CD4-positive, alpha-beta T cell treated with Interferon alpha-2 for 1 hour (primary cell): ENCODE data around the gene LATS2.

Source experiments
- DNase-seq, 2 donors: peaks; one replicate each; pipeline ENCODE4 v3.0.0-alpha.2; 2020 to 2022

The LATS2 gene

DNA sequence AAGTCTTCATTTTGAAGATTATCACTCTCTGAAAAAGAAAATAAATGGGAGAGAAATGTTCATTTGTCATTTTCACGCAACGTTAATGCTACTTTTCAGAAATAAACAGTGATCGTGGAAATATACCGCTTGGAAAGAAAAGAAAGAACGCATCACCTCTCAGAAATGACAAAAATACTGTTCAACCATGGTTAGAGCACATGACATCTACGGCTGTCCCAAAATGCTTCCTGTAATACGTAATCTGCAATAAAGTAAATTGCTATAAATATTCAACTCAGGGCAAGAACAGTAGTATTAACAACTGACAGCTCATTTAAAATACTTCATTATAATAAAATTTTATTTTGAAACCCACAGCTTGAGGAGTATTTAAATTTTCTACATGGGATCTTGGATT is 15.2 kb downstream of the LATS2 start:
- DNase-seq, result no peak

GRCh38 chr13:21045100-21045499 is 16.3 kb downstream of the LATS2 start:
- no peak for DNase-seq

GRCh38 chr13:21043898-21044297 is 17.5 kb downstream of the LATS2 start:
- DNase-seq, result no peak

DNA sequence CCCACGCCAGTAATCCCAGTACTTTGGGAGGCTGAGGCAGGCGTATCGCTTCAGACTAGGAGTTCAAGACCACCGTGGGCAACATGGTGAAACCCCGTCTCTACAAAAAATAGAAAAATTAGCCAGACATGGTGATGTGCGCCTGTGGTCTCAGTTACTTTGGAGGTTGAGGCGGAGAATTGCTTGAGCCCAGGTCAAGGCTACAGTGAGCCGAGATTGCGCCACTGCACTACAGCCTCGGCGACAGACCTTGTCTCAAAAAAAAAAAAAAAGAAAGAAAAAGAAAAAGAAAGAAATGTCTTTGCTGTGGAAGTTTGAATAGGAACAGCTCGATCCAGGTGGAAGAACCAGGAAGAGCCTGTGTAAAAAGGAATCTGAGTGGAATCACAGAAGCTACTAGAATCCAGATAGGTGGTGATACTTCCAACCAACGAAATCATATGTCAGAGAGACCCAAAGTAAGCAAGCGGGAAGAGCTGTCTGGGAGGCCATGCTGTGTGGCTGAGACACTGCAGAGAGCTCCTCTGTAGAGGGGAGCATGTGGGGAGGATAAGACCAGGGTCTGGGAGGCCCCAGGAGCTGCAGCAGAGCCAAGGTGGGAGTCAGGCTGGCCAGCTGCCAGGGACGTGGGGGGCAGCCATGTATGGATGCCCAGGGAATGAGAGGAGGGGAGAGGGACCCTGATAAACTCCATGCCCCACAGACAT is 21.1 kb downstream of the LATS2 start:
- no peak for DNase-seq

GRCh38 chr13:21039097-21039800 is 22.1 kb downstream of the LATS2 start:
- no peak for DNase-seq

GRCh38 chr13:21037656-21038055 is 23.7 kb downstream of the LATS2 start:
- no peak for DNase-seq

DNA sequence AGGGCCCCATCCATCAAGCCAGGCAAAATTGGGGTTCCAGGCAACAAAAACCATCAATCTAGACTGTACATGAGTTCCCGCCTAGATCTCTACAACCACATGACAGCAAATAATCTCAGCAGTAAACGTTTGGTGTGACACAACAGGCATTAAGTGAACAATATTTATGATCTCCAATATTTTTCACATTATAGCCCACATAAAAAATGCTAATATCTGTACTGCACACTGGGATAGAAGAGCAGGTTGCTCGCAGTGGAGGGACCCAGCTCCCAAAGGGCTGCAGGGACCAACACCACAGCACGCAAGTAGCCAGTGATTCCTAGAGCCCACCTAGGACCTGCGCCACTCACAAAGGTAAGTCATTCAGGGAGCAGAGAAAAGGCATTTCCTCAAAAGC is 25.9 kb downstream of the LATS2 start:
- DNase-seq, result no peak

GRCh38 chr13:21034603-21035191 is 26.7 kb downstream of the LATS2 start:
- DNase-seq, result no peak

DNA sequence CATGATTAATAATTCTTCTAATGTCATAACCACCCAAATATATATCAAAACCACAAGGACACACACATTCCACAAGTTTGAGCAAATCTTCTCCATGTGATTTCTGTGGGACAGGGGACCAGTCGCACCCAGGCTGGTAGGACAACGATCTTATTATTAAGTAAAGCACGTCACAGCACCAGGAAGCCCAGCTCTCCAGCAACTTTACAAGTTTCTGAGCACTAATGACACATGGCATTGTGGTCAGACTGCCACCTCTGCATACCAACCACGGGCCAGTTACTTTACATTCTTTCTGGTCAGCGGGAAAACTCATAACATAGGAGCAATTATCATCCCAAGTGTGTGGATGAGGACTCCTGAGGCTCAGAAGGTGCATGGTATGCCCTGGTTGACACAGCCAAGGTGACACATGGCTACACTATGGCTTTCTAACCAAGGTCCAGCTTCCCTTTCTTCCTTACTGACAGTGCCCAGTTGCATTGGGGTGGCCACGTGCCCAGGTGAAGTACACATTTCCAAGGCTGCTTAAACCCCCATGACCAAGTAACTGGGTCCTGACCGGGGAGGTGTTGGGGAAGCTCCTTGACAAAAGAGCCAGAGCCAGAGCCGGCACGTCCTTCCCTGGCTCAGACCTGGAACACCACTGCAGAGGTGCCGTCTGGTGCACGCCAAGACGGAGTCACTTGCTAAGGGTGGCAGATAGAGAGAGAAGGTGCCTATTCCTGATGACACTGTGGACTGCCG is 27.4 kb downstream of the LATS2 start:
- no peak for DNase-seq

DNA sequence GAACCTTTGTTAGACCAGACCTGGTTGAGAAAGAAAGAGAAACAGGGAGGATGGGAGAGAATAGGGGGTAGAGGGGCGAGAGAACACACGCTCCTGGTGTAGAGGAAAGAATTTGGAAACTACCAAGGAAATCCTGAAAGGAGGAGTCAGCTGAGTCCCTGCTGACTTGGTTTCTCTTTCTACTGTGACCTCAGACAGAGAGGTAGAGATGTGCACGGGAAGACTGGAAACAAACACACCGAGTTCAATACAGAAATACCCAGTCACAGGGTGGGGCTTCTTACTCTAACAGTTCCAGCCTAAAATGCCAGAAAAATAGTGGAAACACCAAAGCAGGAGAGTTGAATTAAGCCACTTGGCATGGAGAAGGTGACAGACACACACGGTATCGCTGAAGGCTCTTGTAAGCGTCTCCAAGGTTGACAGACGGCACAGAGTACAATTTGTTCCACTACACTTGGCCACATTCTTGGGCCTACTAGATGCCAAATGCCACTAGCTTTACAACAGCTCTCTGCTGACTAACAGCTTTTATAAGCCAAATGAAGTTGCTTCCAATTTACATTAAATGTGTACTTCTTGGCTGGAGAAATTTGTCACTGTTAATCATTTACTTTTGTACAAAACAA is 28.1 kb downstream of the LATS2 start:
- DNase-seq, result no peak

GRCh38 chr13:21032656-21033055 is 28.7 kb downstream of the LATS2 start:
- DNase-seq, result no peak

DNA sequence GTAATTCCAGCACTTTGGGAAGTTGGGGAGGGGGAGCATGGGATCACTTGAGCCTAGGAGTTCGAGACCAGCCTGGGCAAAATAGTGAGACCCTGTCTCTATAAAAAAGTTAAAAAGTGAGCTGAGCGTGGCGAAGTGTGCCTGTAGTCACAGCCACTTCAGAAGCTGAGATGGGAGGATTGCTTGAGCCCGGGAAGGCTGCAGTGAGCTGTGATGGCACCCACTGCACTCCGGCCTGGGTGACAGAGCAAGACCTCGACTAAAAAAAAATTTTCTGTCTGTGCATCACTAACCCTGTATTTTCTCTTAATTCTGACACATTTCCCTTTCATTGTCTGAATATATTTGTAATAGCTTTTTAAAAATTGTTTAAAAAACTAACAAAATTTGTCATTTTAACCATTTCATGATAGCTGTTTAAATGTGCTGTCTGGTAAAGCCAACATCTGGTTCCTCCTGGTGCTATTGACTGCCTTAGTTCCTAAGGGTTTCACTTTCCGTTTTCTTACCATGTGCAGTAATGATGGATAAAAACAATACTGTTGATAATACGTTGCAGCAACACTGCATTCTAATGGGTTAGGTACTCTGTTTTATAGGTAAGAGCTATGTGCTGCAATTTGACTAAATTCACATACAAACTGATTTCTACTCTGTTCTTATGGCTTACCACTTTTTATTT is 29.7 kb downstream of the LATS2 start:
- DNase-seq, result no peak

GRCh38 chr13:21025539-21025938 is 35.8 kb downstream of the LATS2 start:
- DNase-seq, result no peak

GRCh38 chr13:21022056-21022979 is 39.1 kb downstream of the LATS2 start:
- DNase-seq, result no peak

DNA sequence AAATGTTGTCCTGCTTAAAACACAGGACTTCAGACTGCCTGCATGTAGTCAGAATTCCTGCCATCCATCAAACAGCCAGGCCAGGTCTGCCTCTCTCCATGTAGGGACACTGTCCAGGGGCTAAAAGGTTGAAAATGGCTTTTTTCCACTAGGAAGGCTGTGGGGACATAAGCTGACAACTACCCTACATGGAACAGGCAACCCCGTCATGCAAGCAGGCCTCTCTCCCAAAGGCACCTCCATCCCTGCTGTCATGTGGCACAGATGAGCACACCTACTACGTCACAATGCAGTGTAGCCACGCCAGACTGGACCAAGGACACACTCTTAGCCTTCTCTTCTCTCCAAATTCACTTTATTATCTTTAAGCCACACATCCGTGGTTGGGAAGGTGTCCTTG is 40.8 kb downstream of the LATS2 start:
- no peak for DNase-seq

GRCh38 chr13:21020176-21020575 is 41.2 kb downstream of the LATS2 start:
- DNase-seq, result no peak

DNA sequence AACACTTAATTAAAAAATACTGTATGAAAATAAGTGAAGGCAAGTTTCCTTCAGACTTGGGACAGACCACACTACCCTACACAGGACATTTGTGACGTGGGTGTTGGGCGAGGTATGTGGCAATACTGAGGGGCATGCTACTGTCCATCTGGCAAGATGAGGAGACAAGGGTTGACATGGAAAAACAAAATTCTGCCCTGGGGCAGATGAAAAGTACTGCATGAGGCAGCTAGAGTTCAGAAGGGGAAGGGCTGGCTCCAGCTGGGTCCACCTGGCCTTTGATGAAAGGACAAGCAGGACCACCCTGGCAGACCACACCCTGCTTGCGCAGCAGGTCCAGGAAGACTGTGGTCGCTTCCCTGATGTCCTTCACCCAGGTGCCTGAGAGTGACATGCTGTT is 43.2 kb downstream of the LATS2 start:
- no peak for DNase-seq

GRCh38 chr13:21016487-21016886 is 44.9 kb downstream of the LATS2 start:
- no peak for DNase-seq

- DNase-seq, result no peak
Observed at GRCh38 chr13:21015284-21015683, 46.1 kb downstream of the LATS2 start.

DNA sequence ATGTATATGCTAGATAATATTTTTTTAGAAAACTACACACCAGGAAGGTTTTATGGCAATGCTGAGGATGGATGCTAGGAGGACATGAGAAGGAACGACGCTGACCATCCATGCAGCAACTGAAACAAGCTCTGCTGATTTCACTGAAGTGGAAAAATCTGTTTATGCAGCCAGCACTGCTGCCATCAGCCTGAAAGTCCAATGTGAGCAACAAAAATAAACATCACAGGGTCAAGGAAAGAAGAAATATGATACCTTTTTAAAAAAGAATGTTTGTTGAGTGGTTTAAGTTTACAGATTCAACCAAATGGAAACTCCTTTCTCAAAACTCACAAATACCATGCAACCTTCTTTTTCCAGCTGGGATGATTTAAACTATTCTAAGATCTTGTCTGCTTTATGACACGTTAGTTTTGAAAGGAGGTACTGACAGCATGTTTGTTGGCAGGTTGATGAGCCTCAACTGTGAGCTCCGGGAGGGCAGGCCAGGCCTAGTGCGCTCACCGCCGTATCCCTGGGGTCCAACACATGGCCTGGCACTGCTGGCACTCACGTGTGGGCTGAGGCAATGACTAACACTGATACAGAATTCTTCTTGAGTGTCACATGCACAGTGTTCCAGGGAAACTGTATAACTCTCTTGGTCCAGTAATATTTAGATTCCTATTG is 46.8 kb downstream of the LATS2 start:
- no peak for DNase-seq

DNA sequence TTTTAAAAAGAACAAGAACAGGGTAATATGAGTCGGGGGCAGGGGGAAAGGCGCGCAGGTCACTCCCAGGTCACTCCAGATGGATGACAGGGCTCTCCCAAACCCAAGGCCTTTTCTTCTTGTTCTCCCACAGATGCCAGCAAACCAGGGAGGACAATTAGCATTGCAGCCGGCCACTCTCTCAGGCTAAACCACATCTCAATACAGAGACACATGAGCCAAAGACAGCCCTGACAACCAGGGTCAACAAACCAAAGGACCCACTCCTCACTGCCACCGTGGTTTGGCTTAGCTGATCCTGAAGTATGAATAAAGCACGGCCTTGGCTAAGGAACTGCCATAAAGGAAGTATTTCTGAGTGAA is 47.3 kb downstream of the LATS2 start:
- DNase-seq, result no peak
